GM12891 (cell line): Measurements from ENCODE around the gene CCDC88B.

Experiments
- POLR2A ChIP-seq: IDR thresholded peaks from 2 replicates; pipeline ENCODE4 v1.6.1; 2011; ENCODE audit warnings: low read depth, low read length, control low read depth
- POLR2AphosphoS5 ChIP-seq: IDR thresholded peaks from 2 replicates; pipeline ENCODE4 v1.6.1; 2011; ENCODE audit warnings: low read depth, low read length, control low read depth
- POU2F2 ChIP-seq: IDR thresholded peaks from 2 replicates; pipeline ENCODE4 v1.6.1; 2011; ENCODE audit warnings: low read depth, mild to moderate bottlenecking, control low read depth, low read length, moderate library complexity
- SPI1 ChIP-seq: IDR thresholded peaks from 2 replicates; pipeline ENCODE4 v1.6.1; 2011; ENCODE audit warnings: low read depth, low read length, control low read depth
- TAF1 ChIP-seq: IDR thresholded peaks from 2 replicates; pipeline ENCODE4 v1.6.1; 2011; ENCODE audit warnings: low read depth, low read length, control low read depth

DNA sequence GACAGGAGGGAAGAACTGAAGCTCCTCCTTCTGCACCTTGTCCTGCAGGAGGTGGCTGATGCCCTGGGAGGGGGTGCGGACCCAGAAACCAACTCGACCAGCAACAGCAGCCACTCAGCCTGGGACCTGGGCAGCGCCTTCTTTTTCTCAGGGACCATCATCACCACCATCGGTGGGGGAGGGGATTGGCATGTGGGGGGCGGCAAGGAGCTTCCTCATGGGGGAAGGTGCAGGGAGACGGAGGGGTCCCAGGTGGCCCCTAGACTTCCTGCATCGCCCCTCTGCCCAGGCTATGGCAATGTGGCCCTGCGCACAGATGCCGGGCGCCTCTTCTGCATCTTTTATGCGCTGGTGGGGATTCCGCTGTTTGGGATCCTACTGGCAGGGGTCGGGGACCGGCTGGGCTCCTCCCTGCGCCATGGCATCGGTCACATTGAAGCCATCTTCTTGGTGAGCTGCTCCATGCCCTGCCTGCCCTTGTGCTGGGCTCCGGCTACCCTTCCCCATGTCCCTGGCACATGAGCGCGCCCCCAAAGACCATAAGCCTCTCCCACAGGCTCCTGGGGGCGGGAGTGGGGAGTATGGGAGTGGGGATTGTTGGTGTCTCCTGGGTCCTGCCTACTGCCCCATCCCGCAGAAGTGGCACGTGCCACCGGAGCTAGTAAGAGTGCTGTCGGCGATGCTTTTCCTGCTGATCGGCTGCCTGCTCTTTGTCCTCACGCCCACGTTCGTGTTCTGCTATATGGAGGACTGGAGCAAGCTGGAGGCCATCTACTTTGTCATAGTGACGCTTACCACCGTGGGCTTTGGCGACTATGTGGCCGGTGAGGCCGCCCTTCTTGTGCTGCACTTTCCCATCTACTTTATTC, 42.9 kb upstream of the CCDC88B start:
- TF ChIP-seq POLR2A (no peak), POLR2AphosphoS5 (no peak), SPI1 (no peak), POU2F2 (no peak), TAF1 (no peak)
